B cell (primary cell): Measurements from ENCODE around the gene FRMPD2.
"Not testable (repeated sequence)": the region's sequence is repeated elsewhere in the genome, so short reads cannot be mapped to it uniquely, and the experiment has no call there.

Source experiments
- CTCF ChIP-seq: fragments of 200-600 bp; IDR thresholded peaks from one replicate; pipeline ENCODE4 v1.8.0; 2022; ENCODE audit warnings: antibody characterized with exemption, mild to moderate bottlenecking
- EZH2 ChIP-seq: IDR thresholded peaks from 2 replicates; pipeline ENCODE4 v1.6.1; 2012; ENCODE audit warnings: borderline replicate concordance, low read depth, mild to moderate bottlenecking, moderate library complexity, low read length; ENCODE audit not compliant: insufficient read depth, poor library complexity, severe bottlenecking

DNA sequence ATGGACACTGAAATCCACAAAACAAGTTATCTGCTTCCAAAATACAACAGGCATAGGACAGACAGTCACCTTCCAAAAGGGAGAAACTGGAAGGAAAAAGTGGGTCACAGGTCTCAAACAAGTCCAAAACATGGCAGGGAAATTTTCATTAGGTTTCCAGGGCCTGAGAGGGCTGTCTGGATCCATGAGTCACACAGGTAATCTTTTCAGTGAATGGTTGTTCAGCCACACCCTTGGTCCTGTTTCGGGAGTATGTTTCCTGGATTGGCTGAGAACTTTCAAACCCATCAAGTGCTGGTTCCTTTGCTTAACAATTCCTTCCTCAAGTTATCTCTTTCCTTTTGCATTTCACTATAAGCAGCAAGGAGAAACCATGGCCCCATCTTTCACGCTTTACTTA is 145.5 kb downstream of the FRMPD2 start:
- TF ChIP-seq CTCF, EZH2: not testable (repeated sequence)
